WTC11 (cell line): Measurements from ENCODE around the gene FRYL. TPM values are rescaled to one million over a fixed set of nuclear protein-coding genes. Genes with fewer than 3 reads are reported as not detected.

Experiments
- ATAC-seq: fragments of 200-7000 bp; cut with Tn5 transposase; 2 replicates; pipeline ENCODE4 v1.10.0; 2021; ENCODE audit warnings: mild to moderate bottlenecking, moderate library complexity
- CTCF ChIA-PET: fragments of 300-600 bp; sonication (Branson Sonifier 250); formaldehyde crosslinking; loops from one replicate; lab custom pipeline; 2021; ENCODE audit warnings: antibody characterized with exemption; lab: Charles Lee
- POLR2A ChIA-PET: fragments of 350-600 bp; sonication (Branson Sonifier 250); formaldehyde crosslinking; loops from one replicate; lab custom pipeline; 2021; ENCODE audit warnings: antibody characterized with exemption; lab: Charles Lee
- DNase-seq: peaks from one replicate; pipeline ENCODE4 v3.0.0; 2021; ENCODE audit warnings: low spot score
- H3K27ac Mint-ChIP-seq: 2 replicates; pipeline ENCODE4 v1.8.0; 2021; ENCODE audit warnings: mixed read lengths
- H3K27me3 Mint-ChIP-seq: 2 replicates; pipeline ENCODE4 v1.8.0; 2021; ENCODE audit warnings: low read depth, mild to moderate bottlenecking, moderate library complexity, mixed read lengths
- H3K36me3 Mint-ChIP-seq: 2 replicates; pipeline ENCODE4 v1.8.0; 2021; ENCODE audit warnings: mixed read lengths
- H3K4me1 Mint-ChIP-seq: 2 replicates; pipeline ENCODE4 v1.8.0; 2022; ENCODE audit warnings: mixed read lengths
- H3K4me3 Mint-ChIP-seq: 2 replicates; pipeline ENCODE4 v1.8.0; 2021; ENCODE audit warnings: mild to moderate bottlenecking, moderate library complexity, mixed read lengths
- H3K9me3 Mint-ChIP-seq: 2 replicates; pipeline ENCODE4 v1.8.0; 2021; ENCODE audit warnings: mixed read lengths
- GABPB1 ChIP-seq: sonication (generic); formaldehyde crosslinking; IDR thresholded peaks from 2 replicates; pipeline ENCODE4 v1.8.1; 2023; ENCODE audit warnings: mild to moderate bottlenecking, missing genetic modification reagents
- JAZF1 ChIP-seq: fragments of 250-450 bp; sonication (Bioruptor Pico); IDR thresholded peaks from 2 replicates; pipeline ENCODE4 v1.9.0; 2021; ENCODE audit warnings: moderate library complexity, mild to moderate bottlenecking, inconsistent platforms
- JUN ChIP-seq: sonication (generic); formaldehyde crosslinking; IDR thresholded peaks from 2 replicates; pipeline ENCODE4 v1.8.0; 2023; ENCODE audit warnings: mild to moderate bottlenecking, missing genetic modification reagents
- NR2C2 ChIP-seq: sonication (generic); formaldehyde crosslinking; IDR thresholded peaks from 2 replicates; pipeline ENCODE4 v1.8.0; 2022; ENCODE audit warnings: mild to moderate bottlenecking, missing genetic modification reagents
- SMAD4 ChIP-seq: sonication (generic); formaldehyde crosslinking; IDR thresholded peaks from 2 replicates; pipeline ENCODE4 v1.8.0; 2022; ENCODE audit warnings: mild to moderate bottlenecking, missing genetic modification reagents
- TEAD4 ChIP-seq: sonication (generic); formaldehyde crosslinking; IDR thresholded peaks from 2 replicates; pipeline ENCODE4 v1.8.0; 2022; ENCODE audit warnings: mild to moderate bottlenecking, missing genetic modification reagents
- TP53 ChIP-seq: sonication (generic); formaldehyde crosslinking; IDR thresholded peaks from 2 replicates; pipeline ENCODE4 v1.8.1; 2023; ENCODE audit warnings: mild to moderate bottlenecking, missing genetic modification reagents
- ZBTB21 ChIP-seq: sonication (generic); formaldehyde crosslinking; IDR thresholded peaks from 2 replicates; pipeline ENCODE4 v1.8.1; 2023; ENCODE audit warnings: mild to moderate bottlenecking, missing genetic modification reagents, borderline replicate concordance
- ZNF232 ChIP-seq: sonication (generic); formaldehyde crosslinking; IDR thresholded peaks from 2 replicates; pipeline ENCODE4 v1.8.0; 2022; ENCODE audit warnings: mild to moderate bottlenecking, missing genetic modification reagents
- total RNA-seq: library from RNA; stranded (reverse); gene quantifications from 3 replicates; pipeline ENCODE4 v1.2.3, GENCODE V29; 2021
- TF ChIP-seq, protein P1 (sequence below): sonication (generic); formaldehyde crosslinking; IDR thresholded peaks from 2 replicates; pipeline ENCODE4 v1.8.0; 2022; ENCODE audit warnings: mild to moderate bottlenecking, missing genetic modification reagents
- TF ChIP-seq, protein P2 (sequence below): fragments of 250-450 bp; sonication (Bioruptor Pico); IDR thresholded peaks from 2 replicates; pipeline ENCODE4 v1.9.0; 2021; ENCODE audit warnings: mild to moderate bottlenecking
- TF ChIP-seq, protein P3 (sequence below): sonication (generic); formaldehyde crosslinking; IDR thresholded peaks from 2 replicates; pipeline ENCODE4 v1.8.0; 2023; ENCODE audit warnings: missing genetic modification reagents, mild to moderate bottlenecking, borderline replicate concordance
- TF ChIP-seq, protein P4 (sequence below): sonication (generic); formaldehyde crosslinking; IDR thresholded peaks from 2 replicates; pipeline ENCODE4 v1.8.0; 2022; ENCODE audit warnings: mild to moderate bottlenecking, missing genetic modification reagents
- TF ChIP-seq, protein P5 (sequence below): sonication (generic); formaldehyde crosslinking; IDR thresholded peaks from 2 replicates; pipeline ENCODE4 v1.8.1; 2023; ENCODE audit warnings: mild to moderate bottlenecking, missing genetic modification reagents, moderate library complexity
- TF ChIP-seq, protein P6 (sequence below): fragments of 250-450 bp; sonication (Bioruptor Pico); IDR thresholded peaks from 2 replicates; pipeline ENCODE4 v1.9.0; 2021; ENCODE audit warnings: moderate library complexity, mild to moderate bottlenecking, inconsistent platforms, borderline replicate concordance

Gene FRYL
- total RNA-seq, 1 experiment from 2014 or later, result 38.7 TPM

DNA sequence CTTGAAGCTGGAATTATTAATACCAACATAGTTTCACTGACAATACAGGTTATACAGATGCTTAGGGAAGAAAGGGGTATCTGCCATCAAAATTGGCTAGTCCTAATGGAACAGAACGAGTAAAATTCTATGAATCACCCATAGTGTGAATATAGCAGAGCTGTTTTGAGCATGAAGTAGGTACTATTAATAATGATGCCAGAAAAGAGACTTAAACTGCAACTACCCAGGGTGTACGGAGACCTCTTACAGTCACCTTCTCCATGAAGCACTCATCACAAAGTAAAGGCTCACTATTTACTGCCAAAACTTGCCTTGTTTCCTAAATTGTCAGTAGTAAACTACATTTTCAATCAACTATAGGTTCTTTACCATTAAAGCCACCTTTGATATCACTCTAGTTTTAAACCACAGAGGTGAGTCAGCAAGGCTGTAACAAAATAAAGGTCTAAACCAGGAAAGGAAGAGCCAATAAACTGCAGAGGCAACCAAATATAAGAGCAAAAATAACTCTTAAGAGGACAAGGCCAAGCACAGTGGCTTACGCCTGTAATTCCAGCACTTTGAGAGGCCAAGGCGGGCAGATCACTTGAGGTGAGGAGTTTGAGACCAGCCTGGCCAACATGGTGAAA lies 114.4 kb downstream of the FRYL start (continued):
- no peak for TF ChIP-seq ZBTB21
- TF ChIP-seq JAZF1 (CRISPR knock-in tag), result no peak
- TF ChIP-seq, protein P1, sequence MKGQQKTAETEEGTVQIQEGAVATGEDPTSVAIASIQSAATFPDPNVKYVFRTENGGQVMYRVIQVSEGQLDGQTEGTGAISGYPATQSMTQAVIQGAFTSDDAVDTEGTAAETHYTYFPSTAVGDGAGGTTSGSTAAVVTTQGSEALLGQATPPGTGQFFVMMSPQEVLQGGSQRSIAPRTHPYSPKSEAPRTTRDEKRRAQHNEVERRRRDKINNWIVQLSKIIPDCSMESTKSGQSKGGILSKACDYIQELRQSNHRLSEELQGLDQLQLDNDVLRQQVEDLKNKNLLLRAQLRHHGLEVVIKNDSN (CRISPR knock-in tag), result no peak
- no peak for TF ChIP-seq ZNF232 (CRISPR knock-in tag)
- TF ChIP-seq, protein P2, sequence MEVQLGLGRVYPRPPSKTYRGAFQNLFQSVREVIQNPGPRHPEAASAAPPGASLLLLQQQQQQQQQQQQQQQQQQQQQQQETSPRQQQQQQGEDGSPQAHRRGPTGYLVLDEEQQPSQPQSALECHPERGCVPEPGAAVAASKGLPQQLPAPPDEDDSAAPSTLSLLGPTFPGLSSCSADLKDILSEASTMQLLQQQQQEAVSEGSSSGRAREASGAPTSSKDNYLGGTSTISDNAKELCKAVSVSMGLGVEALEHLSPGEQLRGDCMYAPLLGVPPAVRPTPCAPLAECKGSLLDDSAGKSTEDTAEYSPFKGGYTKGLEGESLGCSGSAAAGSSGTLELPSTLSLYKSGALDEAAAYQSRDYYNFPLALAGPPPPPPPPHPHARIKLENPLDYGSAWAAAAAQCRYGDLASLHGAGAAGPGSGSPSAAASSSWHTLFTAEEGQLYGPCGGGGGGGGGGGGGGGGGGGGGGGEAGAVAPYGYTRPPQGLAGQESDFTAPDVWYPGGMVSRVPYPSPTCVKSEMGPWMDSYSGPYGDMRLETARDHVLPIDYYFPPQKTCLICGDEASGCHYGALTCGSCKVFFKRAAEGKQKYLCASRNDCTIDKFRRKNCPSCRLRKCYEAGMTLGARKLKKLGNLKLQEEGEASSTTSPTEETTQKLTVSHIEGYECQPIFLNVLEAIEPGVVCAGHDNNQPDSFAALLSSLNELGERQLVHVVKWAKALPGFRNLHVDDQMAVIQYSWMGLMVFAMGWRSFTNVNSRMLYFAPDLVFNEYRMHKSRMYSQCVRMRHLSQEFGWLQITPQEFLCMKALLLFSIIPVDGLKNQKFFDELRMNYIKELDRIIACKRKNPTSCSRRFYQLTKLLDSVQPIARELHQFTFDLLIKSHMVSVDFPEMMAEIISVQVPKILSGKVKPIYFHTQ, result no peak
- no peak for TF ChIP-seq TEAD4 (CRISPR knock-in tag)
- no peak for TF ChIP-seq SMAD4 (CRISPR knock-in tag)
- TF ChIP-seq, protein P3, sequence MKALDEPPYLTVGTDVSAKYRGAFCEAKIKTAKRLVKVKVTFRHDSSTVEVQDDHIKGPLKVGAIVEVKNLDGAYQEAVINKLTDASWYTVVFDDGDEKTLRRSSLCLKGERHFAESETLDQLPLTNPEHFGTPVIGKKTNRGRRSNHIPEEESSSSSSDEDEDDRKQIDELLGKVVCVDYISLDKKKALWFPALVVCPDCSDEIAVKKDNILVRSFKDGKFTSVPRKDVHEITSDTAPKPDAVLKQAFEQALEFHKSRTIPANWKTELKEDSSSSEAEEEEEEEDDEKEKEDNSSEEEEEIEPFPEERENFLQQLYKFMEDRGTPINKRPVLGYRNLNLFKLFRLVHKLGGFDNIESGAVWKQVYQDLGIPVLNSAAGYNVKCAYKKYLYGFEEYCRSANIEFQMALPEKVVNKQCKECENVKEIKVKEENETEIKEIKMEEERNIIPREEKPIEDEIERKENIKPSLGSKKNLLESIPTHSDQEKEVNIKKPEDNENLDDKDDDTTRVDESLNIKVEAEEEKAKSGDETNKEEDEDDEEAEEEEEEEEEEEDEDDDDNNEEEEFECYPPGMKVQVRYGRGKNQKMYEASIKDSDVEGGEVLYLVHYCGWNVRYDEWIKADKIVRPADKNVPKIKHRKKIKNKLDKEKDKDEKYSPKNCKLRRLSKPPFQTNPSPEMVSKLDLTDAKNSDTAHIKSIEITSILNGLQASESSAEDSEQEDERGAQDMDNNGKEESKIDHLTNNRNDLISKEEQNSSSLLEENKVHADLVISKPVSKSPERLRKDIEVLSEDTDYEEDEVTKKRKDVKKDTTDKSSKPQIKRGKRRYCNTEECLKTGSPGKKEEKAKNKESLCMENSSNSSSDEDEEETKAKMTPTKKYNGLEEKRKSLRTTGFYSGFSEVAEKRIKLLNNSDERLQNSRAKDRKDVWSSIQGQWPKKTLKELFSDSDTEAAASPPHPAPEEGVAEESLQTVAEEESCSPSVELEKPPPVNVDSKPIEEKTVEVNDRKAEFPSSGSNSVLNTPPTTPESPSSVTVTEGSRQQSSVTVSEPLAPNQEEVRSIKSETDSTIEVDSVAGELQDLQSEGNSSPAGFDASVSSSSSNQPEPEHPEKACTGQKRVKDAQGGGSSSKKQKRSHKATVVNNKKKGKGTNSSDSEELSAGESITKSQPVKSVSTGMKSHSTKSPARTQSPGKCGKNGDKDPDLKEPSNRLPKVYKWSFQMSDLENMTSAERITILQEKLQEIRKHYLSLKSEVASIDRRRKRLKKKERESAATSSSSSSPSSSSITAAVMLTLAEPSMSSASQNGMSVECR (CRISPR knock-in tag), result no peak
- TF ChIP-seq, all 79 proteins: peak for 0

DNA sequence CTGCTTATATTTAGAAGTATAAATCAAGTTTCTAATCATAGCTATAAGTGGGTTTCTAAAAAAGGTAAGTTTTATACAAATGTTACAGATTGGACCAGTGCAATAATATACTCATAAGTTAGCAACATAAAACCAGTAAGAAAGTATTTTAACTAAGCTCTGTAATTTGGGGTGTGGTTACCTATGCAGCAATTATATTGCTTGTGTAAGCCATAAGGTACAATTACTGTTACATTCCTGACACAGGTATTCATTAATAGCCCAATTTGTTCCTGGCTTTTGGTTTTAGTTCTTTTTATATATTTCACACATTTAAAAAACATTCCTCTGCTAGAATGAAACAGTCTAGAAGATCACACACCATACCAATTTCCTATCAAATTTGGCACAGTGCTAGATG lies 115.1 kb downstream of the FRYL start:
- H3K27ac Mint-ChIP-seq, result no peak overlapping the region
- CTCF ChIA-PET, result interaction anchor here (0.9 kb wide), 1 partner anchor 86 kb away, joined by 3 read pairs; no protein-coding TSS in a partner anchor
- ATAC-seq, result no peak
- TF ChIP-seq GABPB1 (CRISPR knock-in tag) (no peak), NR2C2 (CRISPR knock-in tag) (no peak), TP53 (CRISPR knock-in tag) (no peak), JUN (no peak)
- TF ChIP-seq, protein P4, sequence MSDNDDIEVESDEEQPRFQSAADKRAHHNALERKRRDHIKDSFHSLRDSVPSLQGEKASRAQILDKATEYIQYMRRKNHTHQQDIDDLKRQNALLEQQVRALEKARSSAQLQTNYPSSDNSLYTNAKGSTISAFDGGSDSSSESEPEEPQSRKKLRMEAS (CRISPR knock-in tag), result no peak
- no peaks in the 10 kb centered on the region for H3K36me3 Mint-ChIP-seq
- no peaks in the 10 kb centered on the region for H3K27me3 Mint-ChIP-seq
- H3K9me3 Mint-ChIP-seq, result no peaks in the 10 kb centered on the region
- POLR2A ChIA-PET, result no interaction called here
- DNase-seq, result no peak
- H3K4me1 Mint-ChIP-seq, result peaks cover 27% of the 10 kb centered on the region
- H3K4me3 Mint-ChIP-seq, result no peak overlapping the region

DNA sequence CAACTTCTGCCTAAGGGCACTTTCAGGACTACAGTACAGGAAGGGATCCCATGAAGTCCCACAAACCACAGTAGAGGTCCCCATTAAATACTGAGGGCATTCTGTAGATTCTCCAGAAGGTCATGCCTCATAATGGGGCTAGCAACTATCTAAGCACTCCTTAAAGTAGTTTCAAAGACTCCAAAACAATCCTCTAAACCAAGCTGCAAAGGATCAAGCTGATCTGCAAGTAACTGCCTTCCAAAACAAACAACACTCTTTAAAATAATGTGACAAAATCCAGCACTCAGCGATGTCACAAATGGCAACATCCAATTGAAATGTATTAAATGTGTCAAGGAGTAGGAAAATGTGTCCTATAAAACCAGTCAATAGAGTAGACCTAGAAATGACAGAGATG lies 118.7 kb downstream of the FRYL start:
- ChIA-PET POLR2A (no interaction called here), CTCF (no interaction called here)
- H3K4me3 Mint-ChIP-seq, result no peak overlapping the region
- DNase-seq (no peak), ATAC-seq (no peak)
- H3K27ac Mint-ChIP-seq, result no peak overlapping the region
- no peaks in the 10 kb centered on the region for H3K27me3 Mint-ChIP-seq
- H3K9me3 Mint-ChIP-seq, result no peaks in the 10 kb centered on the region
- H3K4me1 Mint-ChIP-seq, result peaks cover 23% of the 10 kb centered on the region
- no peaks in the 10 kb centered on the region for H3K36me3 Mint-ChIP-seq
- TF ChIP-seq, protein P5, sequence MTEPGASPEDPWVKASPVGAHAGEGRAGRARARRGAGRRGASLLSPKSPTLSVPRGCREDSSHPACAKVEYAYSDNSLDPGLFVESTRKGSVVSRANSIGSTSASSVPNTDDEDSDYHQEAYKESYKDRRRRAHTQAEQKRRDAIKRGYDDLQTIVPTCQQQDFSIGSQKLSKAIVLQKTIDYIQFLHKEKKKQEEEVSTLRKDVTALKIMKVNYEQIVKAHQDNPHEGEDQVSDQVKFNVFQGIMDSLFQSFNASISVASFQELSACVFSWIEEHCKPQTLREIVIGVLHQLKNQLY (CRISPR knock-in tag), result no peak
- TF ChIP-seq ZNF232 (CRISPR knock-in tag), result no peak
- TF ChIP-seq, protein P3 (CRISPR knock-in tag), result no peak
- TF ChIP-seq, protein P6, sequence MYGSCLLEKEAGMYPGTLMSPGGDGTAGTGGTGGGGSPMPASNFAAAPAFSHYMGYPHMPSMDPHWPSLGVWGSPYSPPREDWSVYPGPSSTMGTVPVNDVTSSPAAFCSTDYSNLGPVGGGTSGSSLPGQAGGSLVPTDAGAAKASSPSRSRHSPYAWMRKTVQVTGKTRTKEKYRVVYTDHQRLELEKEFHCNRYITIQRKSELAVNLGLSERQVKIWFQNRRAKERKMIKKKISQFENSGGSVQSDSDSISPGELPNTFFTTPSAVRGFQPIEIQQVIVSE, result no peak
